HepG2 (cell line): ENCODE data around the gene CCDC116. TPM values are rescaled to one million over a fixed set of nuclear protein-coding genes. Genes with fewer than 3 reads are reported as not detected.

ENCODE experiments used
- CBX1 ChIP-seq: IDR thresholded peaks from one replicate; pipeline ENCODE4 v1.6.1; 2016; ENCODE audit warnings: antibody characterized with exemption, low read depth
- EHMT2 ChIP-seq: fragments of 200-600 bp; sonication (generic); IDR thresholded peaks from 2 replicates; pipeline ENCODE4 v1.7.0; 2017; ENCODE audit warnings: antibody characterized with exemption, low read depth, low read length, borderline replicate concordance
- KDM5A ChIP-seq: fragments of 200-600 bp; sonication (generic); IDR thresholded peaks from 2 replicates; pipeline ENCODE4 v1.7.0; 2018; ENCODE audit warnings: antibody characterized with exemption, mild to moderate bottlenecking, low read length, borderline replicate concordance
- MATR3 ChIP-seq: sonication (generic); formaldehyde crosslinking; IDR thresholded peaks from 2 replicates; pipeline ENCODE4 v1.4.0; 2020; ENCODE audit warnings: missing genetic modification reagents
- MEIS1 ChIP-seq: sonication (generic); formaldehyde crosslinking; IDR thresholded peaks from 2 replicates; pipeline ENCODE4 v1.9.0; 2021; ENCODE audit warnings: mild to moderate bottlenecking, missing genetic modification reagents, moderate library complexity, borderline replicate concordance
- POGZ ChIP-seq: sonication (generic); formaldehyde crosslinking; IDR thresholded peaks from 2 replicates; pipeline ENCODE4 v1.4.0; 2020; ENCODE audit warnings: mild to moderate bottlenecking, missing genetic modification reagents
- PRMT3 ChIP-seq: sonication (generic); formaldehyde crosslinking; IDR thresholded peaks from 2 replicates; pipeline ENCODE4 v1.8.1; 2022; ENCODE audit warnings: low read depth, mild to moderate bottlenecking, moderate library complexity, missing genetic modification reagents, borderline replicate concordance
- ZFP82 ChIP-seq: sonication (generic); formaldehyde crosslinking; IDR thresholded peaks from 2 replicates; pipeline ENCODE4 v1.5.1; 2020; ENCODE audit warnings: mild to moderate bottlenecking, missing genetic modification reagents, borderline replicate concordance
- ZFP90 ChIP-seq: sonication (generic); formaldehyde crosslinking; IDR thresholded peaks from 2 replicates; pipeline ENCODE4 v1.8.0; 2022; ENCODE audit warnings: missing genetic modification reagents, mild to moderate bottlenecking, inconsistent platforms, borderline replicate concordance
- ZNF207 ChIP-seq: fragments of 450-650 bp; IDR thresholded peaks from 2 replicates; pipeline ENCODE4 v1.6.1; 2016; ENCODE audit warnings: antibody characterized with exemption, borderline replicate concordance
- ZNF543 ChIP-seq: sonication (generic); formaldehyde crosslinking; IDR thresholded peaks from 2 replicates; pipeline ENCODE4 v1.4.0; 2020; ENCODE audit warnings: mild to moderate bottlenecking, missing genetic modification reagents
- ZNF552 ChIP-seq: sonication (generic); formaldehyde crosslinking; IDR thresholded peaks from 2 replicates; pipeline ENCODE4 v1.9.0; 2022; ENCODE audit warnings: missing genetic modification reagents, mild to moderate bottlenecking, borderline replicate concordance
- ZNF558 ChIP-seq: sonication (generic); formaldehyde crosslinking; IDR thresholded peaks from 2 replicates; pipeline ENCODE4 v1.9.0; 2022; ENCODE audit warnings: mild to moderate bottlenecking, missing genetic modification reagents, borderline replicate concordance
- ZNF720 ChIP-seq: sonication (generic); formaldehyde crosslinking; IDR thresholded peaks from 2 replicates; pipeline ENCODE4 v1.4.0; 2020; ENCODE audit warnings: missing genetic modification reagents
- polyA plus RNA-seq, 8 experiments: library from polyadenylated mRNA; depleted of rRNA in 3 of 8; stranded (reverse) in 7 of 8; unstranded in 1 of 8; fragments of >200 nt; fragmentation: Illumina TruSeq in 4 of 8; extraction: Trizol in 4 of 8; gene quantifications; 2 replicates each; pipeline versions ENCODE4 v1.2.1 to v1.2.3, GENCODE V29; 2011 to 2016; ENCODE audit warnings: low read depth in 4 of 8, missing spikeins in 1 of 8, mixed read lengths in 1 of 8; ENCODE audit not compliant: insufficient read depth in 1 of 8
- total RNA-seq, 5 experiments: library from RNA; depleted of rRNA; stranded (reverse); fragments of >200 nt; fragmentation: Illumina TruSeq; extraction: Trizol; gene quantifications; 2 replicates each; pipeline ENCODE4 v1.2.3, GENCODE V29; 2016; ENCODE audit warnings: low read depth in 1 of 5
- TF ChIP-seq, protein P1 (sequence below): IDR thresholded peaks from 2 replicates; pipeline ENCODE4 v1.6.1; 2016; ENCODE audit warnings: control low read depth
- TF ChIP-seq, protein P2 (sequence below): sonication (generic); formaldehyde crosslinking; IDR thresholded peaks from 2 replicates; pipeline ENCODE4 v1.8.1; 2022; ENCODE audit warnings: low read depth, mild to moderate bottlenecking, missing genetic modification reagents
- TF ChIP-seq, protein P3 (sequence below): sonication (generic); formaldehyde crosslinking; IDR thresholded peaks from 2 replicates; pipeline ENCODE4 v1.5.1; 2020; ENCODE audit warnings: mild to moderate bottlenecking, missing genetic modification reagents
- TF ChIP-seq, protein P4 (sequence below), 2 experiments: sonication (generic) in 1 of 2; formaldehyde crosslinking in 1 of 2; IDR thresholded peaks; 2 replicates each; pipeline versions ENCODE4 v1.4.0 to v1.6.1; 2016 to 2020; ENCODE audit warnings: borderline replicate concordance in 1 of 2, low read depth in 1 of 2, mild to moderate bottlenecking in 1 of 2, missing genetic modification reagents in 1 of 2

The CCDC116 gene
- total and polyA plus RNA-seq, 2 of the 13 experiments (the other 11 are each of a cell fraction or from before 2014, with no cell fraction given), result 0.15 to 0.33 TPM

DNA sequence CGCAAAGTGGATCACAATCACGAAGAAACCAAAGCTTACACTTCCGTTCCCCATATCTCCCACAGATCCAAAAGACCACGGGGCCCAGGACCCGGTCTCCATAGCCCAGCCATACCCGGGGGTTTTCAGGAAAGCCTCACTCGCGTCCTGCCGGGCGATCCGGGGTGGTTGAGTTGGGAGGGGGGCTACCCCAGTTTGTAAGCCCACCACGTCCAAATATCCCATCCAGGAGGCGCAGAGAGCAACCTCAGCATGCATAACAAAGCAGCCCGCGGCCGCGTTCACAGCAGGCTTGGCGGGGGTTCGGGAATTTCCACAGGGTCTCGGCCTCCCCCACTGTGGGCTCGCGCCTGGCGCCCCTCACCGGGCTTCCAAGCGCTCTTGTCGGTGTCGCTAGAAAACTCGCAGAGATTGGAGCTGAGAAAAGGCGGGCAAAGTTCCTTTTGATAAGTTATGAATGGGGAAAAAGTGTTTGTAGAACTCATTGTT, 19.0 kb downstream of the CCDC116 start (continued):
- TF ChIP-seq ZNF207 (no peak), MATR3 (CRISPR knock-in tag) (no peak), POGZ (CRISPR knock-in tag) (no peak), ZNF558 (CRISPR knock-in tag) (no peak), MEIS1 (CRISPR knock-in tag) (no peak), ZFP82 (CRISPR knock-in tag) (0 out of 2 replicates have a peak, but pooled peaks have one; percentile 64), PRMT3 (0 out of 2 replicates have a peak, but pooled peaks have one; percentile 30), ZNF720 (no peak), KDM5A (0 out of 2 replicates have a peak, but pooled peaks have one; percentile 35), ZNF552 (CRISPR knock-in tag) (no peak), CBX1 (no peak), EHMT2 (no peak), ZNF543 (CRISPR knock-in tag) (0 out of 2 replicates have a peak, but pooled peaks have one; percentile 27), ZFP90 (CRISPR knock-in tag) (no peak)
- TF ChIP-seq, protein P1, sequence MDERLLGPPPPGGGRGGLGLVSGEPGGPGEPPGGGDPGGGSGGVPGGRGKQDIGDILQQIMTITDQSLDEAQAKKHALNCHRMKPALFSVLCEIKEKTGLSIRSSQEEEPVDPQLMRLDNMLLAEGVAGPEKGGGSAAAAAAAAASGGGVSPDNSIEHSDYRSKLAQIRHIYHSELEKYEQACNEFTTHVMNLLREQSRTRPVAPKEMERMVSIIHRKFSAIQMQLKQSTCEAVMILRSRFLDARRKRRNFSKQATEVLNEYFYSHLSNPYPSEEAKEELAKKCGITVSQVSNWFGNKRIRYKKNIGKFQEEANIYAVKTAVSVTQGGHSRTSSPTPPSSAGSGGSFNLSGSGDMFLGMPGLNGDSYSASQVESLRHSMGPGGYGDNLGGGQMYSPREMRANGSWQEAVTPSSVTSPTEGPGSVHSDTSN (CRISPR knock-in tag), result no peak
- TF ChIP-seq, protein P2, sequence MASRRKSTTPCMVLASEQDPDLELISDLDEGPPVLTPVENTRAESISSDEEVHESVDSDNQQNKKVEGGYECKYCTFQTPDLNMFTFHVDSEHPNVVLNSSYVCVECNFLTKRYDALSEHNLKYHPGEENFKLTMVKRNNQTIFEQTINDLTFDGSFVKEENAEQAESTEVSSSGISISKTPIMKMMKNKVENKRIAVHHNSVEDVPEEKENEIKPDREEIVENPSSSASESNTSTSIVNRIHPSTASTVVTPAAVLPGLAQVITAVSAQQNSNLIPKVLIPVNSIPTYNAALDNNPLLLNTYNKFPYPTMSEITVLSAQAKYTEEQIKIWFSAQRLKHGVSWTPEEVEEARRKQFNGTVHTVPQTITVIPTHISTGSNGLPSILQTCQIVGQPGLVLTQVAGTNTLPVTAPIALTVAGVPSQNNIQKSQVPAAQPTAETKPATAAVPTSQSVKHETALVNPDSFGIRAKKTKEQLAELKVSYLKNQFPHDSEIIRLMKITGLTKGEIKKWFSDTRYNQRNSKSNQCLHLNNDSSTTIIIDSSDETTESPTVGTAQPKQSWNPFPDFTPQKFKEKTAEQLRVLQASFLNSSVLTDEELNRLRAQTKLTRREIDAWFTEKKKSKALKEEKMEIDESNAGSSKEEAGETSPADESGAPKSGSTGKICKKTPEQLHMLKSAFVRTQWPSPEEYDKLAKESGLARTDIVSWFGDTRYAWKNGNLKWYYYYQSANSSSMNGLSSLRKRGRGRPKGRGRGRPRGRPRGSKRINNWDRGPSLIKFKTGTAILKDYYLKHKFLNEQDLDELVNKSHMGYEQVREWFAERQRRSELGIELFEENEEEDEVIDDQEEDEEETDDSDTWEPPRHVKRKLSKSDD (CRISPR knock-in tag), result no peak
- TF ChIP-seq, protein P3, sequence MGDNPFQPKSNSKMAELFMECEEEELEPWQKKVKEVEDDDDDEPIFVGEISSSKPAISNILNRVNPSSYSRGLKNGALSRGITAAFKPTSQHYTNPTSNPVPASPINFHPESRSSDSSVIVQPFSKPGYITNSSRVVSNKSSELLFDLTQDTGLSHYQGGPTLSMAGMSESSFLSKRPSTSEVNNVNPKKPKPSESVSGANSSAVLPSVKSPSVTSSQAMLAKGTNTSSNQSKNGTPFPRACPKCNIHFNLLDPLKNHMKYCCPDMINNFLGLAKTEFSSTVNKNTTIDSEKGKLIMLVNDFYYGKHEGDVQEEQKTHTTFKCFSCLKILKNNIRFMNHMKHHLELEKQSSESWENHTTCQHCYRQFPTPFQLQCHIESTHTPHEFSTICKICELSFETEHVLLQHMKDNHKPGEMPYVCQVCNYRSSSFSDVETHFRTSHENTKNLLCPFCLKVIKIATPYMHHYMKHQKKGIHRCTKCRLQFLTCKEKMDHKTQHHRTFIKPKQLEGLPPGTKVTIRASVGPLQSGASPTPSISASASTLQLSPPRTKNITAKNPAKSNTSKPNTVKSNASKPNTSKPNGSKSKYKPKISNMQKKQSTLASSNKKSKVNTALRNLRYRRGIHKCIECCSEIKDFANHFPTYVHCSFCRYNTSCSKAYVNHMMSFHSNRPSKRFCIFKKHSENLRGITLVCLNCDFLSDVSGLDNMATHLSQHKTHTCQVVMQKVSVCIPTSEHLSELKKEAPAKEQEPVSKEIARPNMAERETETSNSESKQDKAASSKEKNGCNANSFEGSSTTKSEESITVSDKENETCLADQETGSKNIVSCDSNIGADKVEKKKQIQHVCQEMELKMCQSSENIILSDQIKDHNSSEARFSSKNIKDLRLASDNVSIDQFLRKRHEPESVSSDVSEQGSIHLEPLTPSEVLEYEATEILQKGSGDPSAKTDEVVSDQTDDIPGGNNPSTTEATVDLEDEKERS, result no peak
- TF ChIP-seq, protein P4, sequence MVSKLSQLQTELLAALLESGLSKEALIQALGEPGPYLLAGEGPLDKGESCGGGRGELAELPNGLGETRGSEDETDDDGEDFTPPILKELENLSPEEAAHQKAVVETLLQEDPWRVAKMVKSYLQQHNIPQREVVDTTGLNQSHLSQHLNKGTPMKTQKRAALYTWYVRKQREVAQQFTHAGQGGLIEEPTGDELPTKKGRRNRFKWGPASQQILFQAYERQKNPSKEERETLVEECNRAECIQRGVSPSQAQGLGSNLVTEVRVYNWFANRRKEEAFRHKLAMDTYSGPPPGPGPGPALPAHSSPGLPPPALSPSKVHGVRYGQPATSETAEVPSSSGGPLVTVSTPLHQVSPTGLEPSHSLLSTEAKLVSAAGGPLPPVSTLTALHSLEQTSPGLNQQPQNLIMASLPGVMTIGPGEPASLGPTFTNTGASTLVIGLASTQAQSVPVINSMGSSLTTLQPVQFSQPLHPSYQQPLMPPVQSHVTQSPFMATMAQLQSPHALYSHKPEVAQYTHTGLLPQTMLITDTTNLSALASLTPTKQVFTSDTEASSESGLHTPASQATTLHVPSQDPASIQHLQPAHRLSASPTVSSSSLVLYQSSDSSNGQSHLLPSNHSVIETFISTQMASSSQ (IDR thresholded peaks at IDR 0.05; ENCODE audit: low read depth), result no peak
- TF ChIP-seq, protein P4 (CRISPR knock-in tag; IDR thresholded peaks at IDR 0.05; ENCODE audit: borderline replicate concordance), result no peak; the same call in 1 of the 2 replicates
